ENCODE measurements around the gene ZNF215. TPM values are rescaled to one million over a fixed set of nuclear protein-coding genes. Genes with fewer than 3 reads are reported as not detected.

Gene ZNF215
- total and polyA plus RNA-seq, 2 of the 4 experiments (the other 2 are of a cell fraction): 3.4 to 7.7 TPM

DNA sequence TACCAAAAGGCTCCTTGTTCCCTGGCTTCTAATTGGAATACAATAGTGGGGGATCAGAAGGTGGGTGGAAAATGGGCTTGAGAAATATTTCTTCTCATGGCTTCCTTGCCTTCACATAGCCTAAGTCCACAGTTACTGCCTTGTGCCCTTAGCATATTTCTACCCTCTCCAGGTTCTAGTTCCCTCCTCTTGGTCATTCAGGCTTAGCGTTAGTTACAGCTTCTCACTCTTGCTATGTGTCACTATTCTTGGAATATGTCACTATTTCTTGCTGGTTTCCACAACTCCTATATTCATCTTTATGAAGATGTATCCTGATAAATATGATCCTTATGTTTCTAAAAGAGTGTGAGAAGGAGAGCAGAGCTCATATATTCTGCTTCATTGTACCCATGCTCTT is 36.4 kb upstream of the ZNF215 start:
- Histone ChIP-seq H4K20me1 (ENCODE audit: insufficient read depth, low read length) (no peaks in the 10 kb centered on the region), H3K27ac (ENCODE audit: insufficient read depth, low read length) (no peak overlapping the region), H3K36me3 (ENCODE audit: control insufficient read depth, insufficient read depth, low read length) (no peaks in the 10 kb centered on the region), H2BK5ac (ENCODE audit: low read depth, low read length, poor library complexity, severe bottlenecking) (no peak overlapping the region), H3K4me3 (ENCODE audit: insufficient read depth, low read depth, low read length) (no peak overlapping the region), H4K91ac (ENCODE audit: insufficient read depth, low read depth, low read length) (no peak overlapping the region), H2AK9ac (replicated peaks; ENCODE audit: low read depth, low read length, poor library complexity) (no peak overlapping the region), H3K23ac (ENCODE audit: low read depth, low read length) (no peak overlapping the region), H3K79me1 (ENCODE audit: low read depth in 1 of 2, low read length in 2 of 2) (no peaks in the 10 kb centered on the region), H2BK20ac (ENCODE audit: low read depth, low read length) (no peak overlapping the region), H4K8ac (ENCODE audit: low read depth in 2 of 2, low read length in 2 of 2) (no peak overlapping the region), H2AFZ (replicated peaks; ENCODE audit: low read length, poor library complexity) (no peak overlapping the region), H3K4ac (ENCODE audit: low read depth, low read length) (no peak overlapping the region), H4K5ac (ENCODE audit: low read depth, low read length) (no peak overlapping the region), H3K9ac (ENCODE audit: low read depth, low read length) (no peak overlapping the region), H3K18ac (ENCODE audit: low read depth, low read length) (no peak overlapping the region), H2AK5ac (ENCODE audit: low read depth, low read length) (no peak overlapping the region), H2BK120ac (ENCODE audit: low read depth, low read length) (no peak overlapping the region), H2BK15ac (ENCODE audit: low read depth, low read length) (no peak overlapping the region), H3K4me1 (ENCODE audit: control insufficient read depth, insufficient read depth, low read length) (no peaks in the 10 kb centered on the region), H3K4me2 (ENCODE audit: low read depth, low read length) (no peak overlapping the region), H3K27me3 (ENCODE audit: control insufficient read depth, insufficient read depth, low read length) (no peaks in the 10 kb centered on the region), H3K9me3 (ENCODE audit: control insufficient read depth, insufficient read depth, low read length) (no peaks in the 10 kb centered on the region), H3K9me1 (ENCODE audit: insufficient read depth, low read length) (no peaks in the 10 kb centered on the region), H3K14ac (replicated peaks; ENCODE audit: low read depth, low read length) (no peak overlapping the region), H3K56ac (ENCODE audit: extremely low read depth, insufficient read depth, low read length) (no peak overlapping the region)
- no peak for ATAC-seq (ENCODE audit: low read depth)
- CTCF ChIA-PET: no interaction called here
- intact Hi-C loops (cut with micrococcal nuclease): no loop called here
- no CpG with 5 or more reads among the region's 1 CpG for WGBS, 2 experiments (ENCODE audit: extremely low coverage in 2 of 2, insufficient read length in 1 of 2)
- no TSS peak for BruUV-seq (replicated peaks)
- TF ChIP-seq RCOR1 (IDR thresholded peaks at IDR 0.05; ENCODE audit: insufficient replicate concordance, low read length): no peak
- POLR2A ChIA-PET (ENCODE audit: unreplicated experiment): no interaction called here
- dilution Hi-C loops (cut with HindIII; ENCODE audit: low sequenced_read_pairs, unreplicated experiment): no loop called here
- DNase-seq: no peak
- in situ Hi-C loops (cut with MboI; ENCODE audit: low sequenced_read_pairs): no loop called here

Data from IMR-90 (cell line).